Keratinocyte (primary cell): ENCODE results near the gene GAMT. TPM values are rescaled to one million over a fixed set of nuclear protein-coding genes. Genes with fewer than 3 reads are reported as not detected.

Experiments used
- DNase-seq: peaks from one replicate; pipeline ENCODE4 v3.0.0-alpha.2; 2011; ENCODE audit warnings: low read depth, missing footprints, low spot score
- FAIRE-seq: peaks from 2 replicates; lab custom pipeline; 2011; peaks lifted over from hg19 to GRCh38; lab: Jason Lieb, UNC
- H2AFZ ChIP-seq: 2 replicates; pipeline ENCODE4 v1.6.0; 2012; ENCODE audit warnings: low read length, control low read depth, inconsistent platforms; ENCODE audit not compliant: control insufficient read depth
- H3K27ac ChIP-seq: 2 replicates; pipeline ENCODE4 v1.5.1; 2011; ENCODE audit warnings: low read length; ENCODE audit not compliant: control insufficient read depth, insufficient read depth
- H3K27me3 ChIP-seq: 3 replicates; pipeline ENCODE4 v1.6.0; 2011; ENCODE audit warnings: low read length; ENCODE audit not compliant: control insufficient read depth, insufficient read depth; ENCODE audit errors: extremely low read depth
- H3K36me3 ChIP-seq, 2 experiments: 2 replicates in 1 of 2; 3 replicates in 1 of 2; pipeline ENCODE4 v1.5.1; 2011; ENCODE audit warnings: low read length in 2 of 2, mild to moderate bottlenecking in 1 of 2; ENCODE audit not compliant: control insufficient read depth in 2 of 2, insufficient read depth in 2 of 2; ENCODE audit errors: extremely low read depth in 1 of 2
- H3K4me1 ChIP-seq: 3 replicates; pipeline ENCODE4 v1.5.1; 2011; ENCODE audit warnings: low read length; ENCODE audit not compliant: control insufficient read depth, insufficient read depth; ENCODE audit errors: extremely low read depth
- H3K4me2 ChIP-seq: 3 replicates; pipeline ENCODE4 v1.6.0; 2011; ENCODE audit warnings: low read depth, low read length; ENCODE audit not compliant: control insufficient read depth, insufficient read depth; ENCODE audit errors: extremely low read depth
- H3K4me3 ChIP-seq, 3 experiments: fragments of 200-600 bp in 1 of 3; sonication (generic) in 1 of 3; 2 replicates in 2 of 3; 3 replicates in 1 of 3; pipeline ENCODE4 v1.5.1; 2011 to 2016; ENCODE audit warnings: low read length in 3 of 3, mild to moderate bottlenecking in 3 of 3, control low read depth in 2 of 3, inconsistent platforms in 1 of 3, low read depth in 1 of 3, mixed read lengths in 1 of 3, mixed run types in 1 of 3, moderate library complexity in 1 of 3; ENCODE audit not compliant: control insufficient read depth in 2 of 3, insufficient read depth in 2 of 3; ENCODE audit errors: extremely low read depth in 1 of 3
- H3K79me2 ChIP-seq: 2 replicates; pipeline ENCODE4 v1.6.0; 2012; ENCODE audit warnings: low read length; ENCODE audit not compliant: control insufficient read depth, insufficient read depth
- H3K9ac ChIP-seq: 3 replicates; pipeline ENCODE4 v1.6.0; 2011; ENCODE audit warnings: low read length; ENCODE audit not compliant: control insufficient read depth, insufficient read depth; ENCODE audit errors: extremely low read depth
- H3K9me1 ChIP-seq: 3 replicates; pipeline ENCODE4 v1.6.0; 2011; ENCODE audit warnings: low read length; ENCODE audit not compliant: control insufficient read depth, insufficient read depth; ENCODE audit errors: extremely low read depth
- H3K9me3 ChIP-seq: 2 replicates; pipeline ENCODE4 v1.5.1; 2012; ENCODE audit warnings: low read depth, low read length; ENCODE audit not compliant: control insufficient read depth
- H4K20me1 ChIP-seq: 3 replicates; pipeline ENCODE4 v1.6.0; 2011; ENCODE audit warnings: low read length; ENCODE audit not compliant: control insufficient read depth, insufficient read depth; ENCODE audit errors: extremely low read depth
- CTCF ChIP-seq, 3 experiments: IDR thresholded peaks in 1 of 3; conservative IDR thresholded peaks in 1 of 3; optimal IDR thresholded peaks in 1 of 3; 2 replicates in 2 of 3; 3 replicates in 1 of 3; pipeline versions ENCODE3 to v1.5.1; 2011; ENCODE audit warnings: low read length in 3 of 3, mild to moderate bottlenecking in 3 of 3, moderate library complexity in 2 of 3, control low read depth in 1 of 3, inconsistent platforms in 1 of 3; ENCODE audit not compliant: insufficient read depth in 2 of 3; ENCODE audit errors: extremely low read depth in 1 of 3
- EZH2 ChIP-seq: IDR thresholded peaks from one replicate; pipeline ENCODE4 v1.6.1; 2012; ENCODE audit warnings: inconsistent platforms, mild to moderate bottlenecking, low read length, moderate library complexity
- dilution Hi-C: fragments of 300-500 bp; cut with MboI; formaldehyde crosslinking; loops from one replicate; pipeline ENCODE4 v1.7.0; 2020; ENCODE audit warnings: low sequenced_read_pairs; ENCODE audit not compliant: extremely low pct_ligation_motif_present
- polyA plus RNA-seq, 5 experiments: library from polyadenylated mRNA; depleted of rRNA in 3 of 5; stranded (reverse) in 3 of 5; stranded (forward) in 1 of 5; unstranded in 1 of 5; fragments of >200 nt; gene quantifications; 1 replicate in 1 of 5; 2 replicates in 3 of 5; 3 replicates in 1 of 5; pipeline versions ENCODE4 v1.2.1 to v1.2.3, GENCODE V29; 2011 to 2012; ENCODE audit warnings: missing spikeins in 2 of 5, low read depth in 1 of 5, low replicate concordance in 1 of 5

The GAMT gene
- polyA plus RNA-seq, 1 donor (not counting 4 experiments of a cell fraction or from before 2014, with no cell fraction given) = 5.7 TPM

- H3K9me1 ChIP-seq = no peaks in the 10 kb centered on the region
- no peak overlapping the region for H3K9ac ChIP-seq
- H3K79me2 ChIP-seq = no peaks in the 10 kb centered on the region
- H2AFZ ChIP-seq = no peak overlapping the region
- H3K4me1 ChIP-seq = peaks cover 35% of the 10 kb centered on the region
- no peak overlapping the region for H3K4me3 ChIP-seq
- DNase-seq (no peak), FAIRE-seq (no peak)
- dilution Hi-C loops = no loop called here
- no peaks in the 10 kb centered on the region for H4K20me1 ChIP-seq
- no peak overlapping the region for H3K27ac ChIP-seq
- peaks cover 18% of the 10 kb centered on the region for H3K27me3 ChIP-seq
- H3K9me3 ChIP-seq = no peaks in the 10 kb centered on the region
- TF ChIP-seq CTCF (optimal IDR thresholded peaks at IDR 0.05 in 1 of 3, IDR thresholded peaks at IDR 0.05 in 1 of 3, conservative IDR thresholded peaks at IDR 0.05 in 1 of 3; ENCODE audit: extremely low read depth in 1 of 3, insufficient read depth in 2 of 3, low read length in 3 of 3) = no peak
- TF ChIP-seq EZH2 = no peak
- H3K4me2 ChIP-seq = no peak overlapping the region
- H3K36me3 ChIP-seq = no peaks in the 10 kb centered on the region
These were observed 2.3 kb downstream of the GAMT start for GRCh38 chr19:1399079-1399478.

GRCh38 chr19:1397838-1398237 is 3.5 kb downstream of the GAMT start:
- no peak overlapping the region for H3K4me3 ChIP-seq
- no peaks in the 10 kb centered on the region for H4K20me1 ChIP-seq
- H3K27ac ChIP-seq = no peak overlapping the region
- DNase-seq = no peak
- no peak for TF ChIP-seq CTCF (optimal IDR thresholded peaks at IDR 0.05 in 1 of 3, IDR thresholded peaks at IDR 0.05 in 1 of 3, conservative IDR thresholded peaks at IDR 0.05 in 1 of 3; ENCODE audit: extremely low read depth in 1 of 3, insufficient read depth in 2 of 3, low read length in 3 of 3)
- no peak for TF ChIP-seq EZH2
- H3K9me3 ChIP-seq = no peaks in the 10 kb centered on the region
- H3K9ac ChIP-seq = no peak overlapping the region
- H3K9me1 ChIP-seq = no peaks in the 10 kb centered on the region
- no peak overlapping the region for H2AFZ ChIP-seq
- peaks cover 34% of the 10 kb centered on the region for H3K4me1 ChIP-seq
- dilution Hi-C loops = no loop called here
- H3K27me3 ChIP-seq = peaks cover 18% of the 10 kb centered on the region
- no peaks in the 10 kb centered on the region for H3K79me2 ChIP-seq
- H3K36me3 ChIP-seq = peaks cover 0 to 2% of the 10 kb centered on the region in 2 experiments
- no peak for FAIRE-seq
- no peak overlapping the region for H3K4me2 ChIP-seq
